Vagina (tissue), 2 donors: Measurements from ENCODE around the gene CYP17A1.

ENCODE experiments used
- POLR2AphosphoS5 ChIP-seq, 2 donors: sonication (generic); formaldehyde crosslinking; IDR thresholded peaks; one replicate each; pipeline ENCODE4 v1.9.0; 2017; ENCODE audit warnings: antibody characterized with exemption in 2 of 2, mild to moderate bottlenecking in 2 of 2, low read depth in 1 of 2; ENCODE audit not compliant: insufficient read depth in 1 of 2
- TF ChIP-seq, protein P1 (sequence below), 3 experiments: fragments of 450-650 bp in 2 of 3; fragments of 200-600 bp in 1 of 3; sonication (generic) in 1 of 3; IDR thresholded peaks; one replicate each; pipeline ENCODE4 v1.5.1; 2017 to 2019; ENCODE audit warnings: antibody characterized with exemption in 3 of 3, mild to moderate bottlenecking in 2 of 3, moderate library complexity in 2 of 3

GRCh38 chr10:102791754-102792395 is 45.3 kb downstream of the CYP17A1 start:
- no peak for TF ChIP-seq POLR2AphosphoS5 (IDR thresholded peaks at IDR 0.05; ENCODE audit: insufficient read depth in 1 of 2, low read depth in 1 of 2)
- TF ChIP-seq, protein P1, sequence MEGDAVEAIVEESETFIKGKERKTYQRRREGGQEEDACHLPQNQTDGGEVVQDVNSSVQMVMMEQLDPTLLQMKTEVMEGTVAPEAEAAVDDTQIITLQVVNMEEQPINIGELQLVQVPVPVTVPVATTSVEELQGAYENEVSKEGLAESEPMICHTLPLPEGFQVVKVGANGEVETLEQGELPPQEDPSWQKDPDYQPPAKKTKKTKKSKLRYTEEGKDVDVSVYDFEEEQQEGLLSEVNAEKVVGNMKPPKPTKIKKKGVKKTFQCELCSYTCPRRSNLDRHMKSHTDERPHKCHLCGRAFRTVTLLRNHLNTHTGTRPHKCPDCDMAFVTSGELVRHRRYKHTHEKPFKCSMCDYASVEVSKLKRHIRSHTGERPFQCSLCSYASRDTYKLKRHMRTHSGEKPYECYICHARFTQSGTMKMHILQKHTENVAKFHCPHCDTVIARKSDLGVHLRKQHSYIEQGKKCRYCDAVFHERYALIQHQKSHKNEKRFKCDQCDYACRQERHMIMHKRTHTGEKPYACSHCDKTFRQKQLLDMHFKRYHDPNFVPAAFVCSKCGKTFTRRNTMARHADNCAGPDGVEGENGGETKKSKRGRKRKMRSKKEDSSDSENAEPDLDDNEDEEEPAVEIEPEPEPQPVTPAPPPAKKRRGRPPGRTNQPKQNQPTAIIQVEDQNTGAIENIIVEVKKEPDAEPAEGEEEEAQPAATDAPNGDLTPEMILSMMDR (IDR thresholded peaks at IDR 0.05): no peak
